HepG2 (cell line): Measurements from ENCODE around the gene MEF2B. TPM values are rescaled to one million over a fixed set of nuclear protein-coding genes. Genes with fewer than 3 reads are reported as not detected.

Experiments used
- BCL6 ChIP-seq: IDR thresholded peaks from 2 replicates; pipeline ENCODE4 v1.6.1; 2016; ENCODE audit warnings: missing genetic modification reagents, missing compliant biosample characterization
- ETV5 ChIP-seq: IDR thresholded peaks from 2 replicates; pipeline ENCODE4 v1.6.1; 2018; ENCODE audit warnings: missing biosample characterization, missing genetic modification reagents, inconsistent platforms, borderline replicate concordance
- FOXA3 ChIP-seq: IDR thresholded peaks from 2 replicates; pipeline ENCODE4 v1.6.1; 2016; ENCODE audit warnings: missing genetic modification reagents, missing compliant biosample characterization
- IRX3 ChIP-seq: sonication (generic); formaldehyde crosslinking; IDR thresholded peaks from 2 replicates; pipeline ENCODE4 v1.8.1; 2023; ENCODE audit warnings: mild to moderate bottlenecking, low read depth, missing genetic modification reagents, borderline replicate concordance
- KDM3A ChIP-seq: IDR thresholded peaks from 2 replicates; pipeline ENCODE4 v1.6.1; 2018; ENCODE audit warnings: low read depth, missing compliant biosample characterization
- KLF16 ChIP-seq, 2 experiments: sonication (generic) in 1 of 2; formaldehyde crosslinking in 1 of 2; IDR thresholded peaks; 2 replicates each; pipeline versions ENCODE4 v1.6.1 to v1.8.0; 2016 to 2023; ENCODE audit warnings: missing genetic modification reagents in 2 of 2, missing compliant biosample characterization in 1 of 2
- KLF6 ChIP-seq: IDR thresholded peaks from 2 replicates; pipeline ENCODE4 v1.8.0; 2016; ENCODE audit warnings: missing biosample characterization, missing genetic modification reagents
- MED8 ChIP-seq: sonication (generic); formaldehyde crosslinking; IDR thresholded peaks from 2 replicates; pipeline ENCODE4 v1.8.1; 2023; ENCODE audit warnings: mild to moderate bottlenecking, missing genetic modification reagents; ENCODE audit not compliant: insufficient replicate concordance
- NFE2 ChIP-seq: sonication (generic); formaldehyde crosslinking; IDR thresholded peaks from 2 replicates; pipeline ENCODE4 v1.4.0; 2020; ENCODE audit warnings: missing genetic modification reagents
- PCBP1 ChIP-seq: fragments of 200-400 bp; formaldehyde crosslinking; IDR thresholded peaks from 2 replicates; pipeline ENCODE4 v1.6.1; 2017; ENCODE audit warnings: mild to moderate bottlenecking, low read depth, low read length, borderline replicate concordance
- PHF21A ChIP-seq: sonication (generic); formaldehyde crosslinking; IDR thresholded peaks from 2 replicates; pipeline ENCODE4 v1.5.0; 2020; ENCODE audit warnings: mild to moderate bottlenecking, missing genetic modification reagents
- SOX6 ChIP-seq, 2 experiments: fragments of 450-650 bp in 1 of 2; sonication (generic) in 1 of 2; formaldehyde crosslinking in 1 of 2; IDR thresholded peaks; 2 replicates each; pipeline versions ENCODE4 v1.4.0 to v1.6.1; 2017 to 2020; ENCODE audit warnings: antibody characterized with exemption in 1 of 2, mild to moderate bottlenecking in 1 of 2, missing genetic modification reagents in 1 of 2
- ZNF549 ChIP-seq: sonication (generic); formaldehyde crosslinking; IDR thresholded peaks from 2 replicates; pipeline ENCODE4 v1.5.0; 2020; ENCODE audit warnings: missing genetic modification reagents
- polyA plus RNA-seq, 8 experiments: library from polyadenylated mRNA; depleted of rRNA in 3 of 8; stranded (reverse) in 7 of 8; unstranded in 1 of 8; fragments of >200 nt; fragmentation: Illumina TruSeq in 4 of 8; extraction: Trizol in 4 of 8; gene quantifications; 2 replicates each; pipeline versions ENCODE4 v1.2.1 to v1.2.3, GENCODE V29; 2011 to 2016; ENCODE audit warnings: low read depth in 4 of 8, missing spikeins in 1 of 8, mixed read lengths in 1 of 8; ENCODE audit not compliant: insufficient read depth in 1 of 8
- total RNA-seq, 5 experiments: library from RNA; depleted of rRNA; stranded (reverse); fragments of >200 nt; fragmentation: Illumina TruSeq; extraction: Trizol; gene quantifications; 2 replicates each; pipeline ENCODE4 v1.2.3, GENCODE V29; 2016; ENCODE audit warnings: low read depth in 1 of 5
- TF ChIP-seq, protein P1 (sequence below): IDR thresholded peaks from 2 replicates; pipeline ENCODE4 v1.6.1; 2016; ENCODE audit warnings: mild to moderate bottlenecking
- TF ChIP-seq, protein P2 (sequence below): sonication (generic); formaldehyde crosslinking; IDR thresholded peaks from 2 replicates; pipeline ENCODE4 v1.4.0; 2020; ENCODE audit warnings: missing genetic modification reagents, borderline replicate concordance
- TF ChIP-seq, protein P3 (sequence below): sonication (generic); formaldehyde crosslinking; IDR thresholded peaks from 2 replicates; pipeline ENCODE4 v1.4.0; 2020; ENCODE audit warnings: missing genetic modification reagents
- TF ChIP-seq, protein P4 (sequence below): sonication (generic); formaldehyde crosslinking; IDR thresholded peaks from 2 replicates; pipeline ENCODE4 v1.5.0; 2020; ENCODE audit warnings: missing genetic modification reagents
- TF ChIP-seq, protein P5 (sequence below): sonication (generic); formaldehyde crosslinking; IDR thresholded peaks from 2 replicates; pipeline ENCODE4 v1.5.0; 2020; ENCODE audit warnings: missing genetic modification reagents, mild to moderate bottlenecking, borderline replicate concordance

The MEF2B gene
- total and polyA plus RNA-seq, 2 of the 13 experiments (the other 11 are each of a cell fraction or from before 2014, with no cell fraction given) = 1.2 to 1.7 TPM

DNA sequence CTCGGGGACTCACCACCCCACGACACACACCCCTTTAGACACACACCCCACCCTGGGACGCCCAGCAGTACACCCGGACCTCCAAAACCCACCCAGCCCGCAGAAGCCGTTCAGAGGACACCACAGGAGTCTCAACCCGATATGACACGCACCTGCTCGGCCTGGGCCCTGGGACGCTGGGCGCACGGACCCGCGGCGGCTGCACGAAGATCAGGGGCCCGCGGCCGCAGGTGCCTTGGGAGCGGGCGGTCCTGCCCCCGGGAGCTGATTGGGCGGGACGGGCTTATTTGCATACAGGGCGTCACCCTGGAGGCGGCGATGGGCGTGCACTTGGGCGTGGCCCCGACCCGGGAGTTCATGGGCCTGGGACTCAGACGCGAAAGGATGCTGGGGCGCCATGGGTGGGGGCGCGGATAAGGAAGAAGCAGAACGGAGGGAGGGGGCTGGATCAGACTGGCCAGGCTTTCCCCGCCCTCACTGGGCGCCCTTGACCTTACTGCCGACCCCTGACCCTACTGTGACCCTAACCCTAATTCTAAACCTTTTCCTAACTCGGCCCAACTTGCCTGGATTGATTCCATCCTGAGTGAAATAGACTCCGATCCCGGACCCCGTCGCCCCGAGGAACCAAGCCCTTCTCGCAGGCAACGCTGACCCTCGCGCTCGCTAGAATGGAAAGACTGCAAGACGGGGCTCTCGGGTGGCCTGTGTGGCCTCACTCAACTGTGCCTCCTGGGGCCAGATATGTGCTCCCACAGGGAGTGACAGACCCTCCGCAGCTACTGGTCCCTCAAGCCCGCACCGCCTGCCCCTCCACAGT lies at the start of gene MEF2B (continued):
- TF ChIP-seq, protein P1, sequence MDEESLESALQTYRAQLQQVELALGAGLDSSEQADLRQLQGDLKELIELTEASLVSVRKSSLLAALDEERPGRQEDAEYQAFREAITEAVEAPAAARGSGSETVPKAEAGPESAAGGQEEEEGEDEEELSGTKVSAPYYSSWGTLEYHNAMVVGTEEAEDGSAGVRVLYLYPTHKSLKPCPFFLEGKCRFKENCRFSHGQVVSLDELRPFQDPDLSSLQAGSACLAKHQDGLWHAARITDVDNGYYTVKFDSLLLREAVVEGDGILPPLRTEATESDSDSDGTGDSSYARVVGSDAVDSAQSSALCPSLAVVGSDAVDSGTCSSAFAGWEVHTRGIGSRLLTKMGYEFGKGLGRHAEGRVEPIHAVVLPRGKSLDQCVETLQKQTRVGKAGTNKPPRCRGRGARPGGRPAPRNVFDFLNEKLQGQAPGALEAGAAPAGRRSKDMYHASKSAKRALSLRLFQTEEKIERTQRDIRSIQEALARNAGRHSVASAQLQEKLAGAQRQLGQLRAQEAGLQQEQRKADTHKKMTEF (CRISPR knock-in tag) = no peak; the same call in 1 of the 2 replicates
- TF ChIP-seq KLF16 (CRISPR knock-in tag; IDR thresholded peaks at IDR 0.05) (0 out of 4 replicates have a peak, but pooled peaks of 1 of the 2 experiments have one; percentile 27), ETV5 (CRISPR knock-in tag) (no peak), BCL6 (CRISPR knock-in tag) (no peak), ZNF549 (CRISPR knock-in tag) (no peak), SOX6 (IDR thresholded peaks at IDR 0.05) (no peak), SOX6 (CRISPR knock-in tag; IDR thresholded peaks at IDR 0.05) (no peak; the same call in 1 of the 2 replicates), NFE2 (CRISPR knock-in tag) (no peak), MED8 (CRISPR knock-in tag) (no peak), FOXA3 (CRISPR knock-in tag) (no peak), KDM3A (CRISPR knock-in tag) (no peak), PCBP1 (no peak), IRX3 (CRISPR knock-in tag) (no peak), PHF21A (CRISPR knock-in tag) (peak; percentile 22; the same call in 1 of the 2 replicates), KLF6 (no peak)
- TF ChIP-seq, protein P2, sequence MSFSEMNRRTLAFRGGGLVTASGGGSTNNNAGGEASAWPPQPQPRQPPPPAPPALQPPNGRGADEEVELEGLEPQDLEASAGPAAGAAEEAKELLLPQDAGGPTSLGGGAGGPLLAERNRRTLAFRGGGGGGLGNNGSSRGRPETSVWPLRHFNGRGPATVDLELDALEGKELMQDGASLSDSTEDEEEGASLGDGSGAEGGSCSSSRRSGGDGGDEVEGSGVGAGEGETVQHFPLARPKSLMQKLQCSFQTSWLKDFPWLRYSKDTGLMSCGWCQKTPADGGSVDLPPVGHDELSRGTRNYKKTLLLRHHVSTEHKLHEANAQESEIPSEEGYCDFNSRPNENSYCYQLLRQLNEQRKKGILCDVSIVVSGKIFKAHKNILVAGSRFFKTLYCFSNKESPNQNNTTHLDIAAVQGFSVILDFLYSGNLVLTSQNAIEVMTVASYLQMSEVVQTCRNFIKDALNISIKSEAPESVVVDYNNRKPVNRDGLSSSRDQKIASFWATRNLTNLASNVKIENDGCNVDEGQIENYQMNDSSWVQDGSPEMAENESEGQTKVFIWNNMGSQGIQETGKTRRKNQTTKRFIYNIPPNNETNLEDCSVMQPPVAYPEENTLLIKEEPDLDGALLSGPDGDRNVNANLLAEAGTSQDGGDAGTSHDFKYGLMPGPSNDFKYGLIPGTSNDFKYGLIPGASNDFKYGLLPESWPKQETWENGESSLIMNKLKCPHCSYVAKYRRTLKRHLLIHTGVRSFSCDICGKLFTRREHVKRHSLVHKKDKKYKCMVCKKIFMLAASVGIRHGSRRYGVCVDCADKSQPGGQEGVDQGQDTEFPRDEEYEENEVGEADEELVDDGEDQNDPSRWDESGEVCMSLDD (CRISPR knock-in tag) = no peak
- TF ChIP-seq, protein P3, sequence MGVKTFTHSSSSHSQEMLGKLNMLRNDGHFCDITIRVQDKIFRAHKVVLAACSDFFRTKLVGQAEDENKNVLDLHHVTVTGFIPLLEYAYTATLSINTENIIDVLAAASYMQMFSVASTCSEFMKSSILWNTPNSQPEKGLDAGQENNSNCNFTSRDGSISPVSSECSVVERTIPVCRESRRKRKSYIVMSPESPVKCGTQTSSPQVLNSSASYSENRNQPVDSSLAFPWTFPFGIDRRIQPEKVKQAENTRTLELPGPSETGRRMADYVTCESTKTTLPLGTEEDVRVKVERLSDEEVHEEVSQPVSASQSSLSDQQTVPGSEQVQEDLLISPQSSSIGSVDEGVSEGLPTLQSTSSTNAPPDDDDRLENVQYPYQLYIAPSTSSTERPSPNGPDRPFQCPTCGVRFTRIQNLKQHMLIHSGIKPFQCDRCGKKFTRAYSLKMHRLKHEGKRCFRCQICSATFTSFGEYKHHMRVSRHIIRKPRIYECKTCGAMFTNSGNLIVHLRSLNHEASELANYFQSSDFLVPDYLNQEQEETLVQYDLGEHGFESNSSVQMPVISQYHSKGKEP (CRISPR knock-in tag) = no peak
- TF ChIP-seq, protein P4, sequence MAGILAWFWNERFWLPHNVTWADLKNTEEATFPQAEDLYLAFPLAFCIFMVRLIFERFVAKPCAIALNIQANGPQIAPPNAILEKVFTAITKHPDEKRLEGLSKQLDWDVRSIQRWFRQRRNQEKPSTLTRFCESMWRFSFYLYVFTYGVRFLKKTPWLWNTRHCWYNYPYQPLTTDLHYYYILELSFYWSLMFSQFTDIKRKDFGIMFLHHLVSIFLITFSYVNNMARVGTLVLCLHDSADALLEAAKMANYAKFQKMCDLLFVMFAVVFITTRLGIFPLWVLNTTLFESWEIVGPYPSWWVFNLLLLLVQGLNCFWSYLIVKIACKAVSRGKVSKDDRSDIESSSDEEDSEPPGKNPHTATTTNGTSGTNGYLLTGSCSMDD (CRISPR knock-in tag) = no peak
- TF ChIP-seq, protein P5, sequence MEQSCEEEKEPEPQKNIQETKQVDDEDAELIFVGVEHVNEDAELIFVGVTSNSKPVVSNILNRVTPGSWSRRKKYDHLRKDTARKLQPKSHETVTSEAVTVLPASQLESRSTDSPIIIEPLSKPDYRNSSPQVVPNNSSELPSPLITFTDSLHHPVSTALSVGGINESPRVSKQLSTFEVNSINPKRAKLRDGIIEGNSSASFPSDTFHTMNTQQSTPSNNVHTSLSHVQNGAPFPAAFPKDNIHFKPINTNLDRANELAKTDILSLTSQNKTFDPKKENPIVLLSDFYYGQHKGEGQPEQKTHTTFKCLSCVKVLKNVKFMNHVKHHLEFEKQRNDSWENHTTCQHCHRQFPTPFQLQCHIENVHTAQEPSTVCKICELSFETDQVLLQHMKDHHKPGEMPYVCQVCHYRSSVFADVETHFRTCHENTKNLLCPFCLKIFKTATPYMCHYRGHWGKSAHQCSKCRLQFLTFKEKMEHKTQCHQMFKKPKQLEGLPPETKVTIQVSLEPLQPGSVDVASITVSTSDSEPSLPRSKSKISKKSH (CRISPR knock-in tag) = no peak
